ENCODE results near the gene DDX47.

Gene DDX47

GRCh38 chr12:12877153-12877768 lies 64.1 kb downstream of the DDX47 start:
- no peak for TF ChIP-seq CTCF (conservative IDR thresholded peaks at IDR 0.05)
- TF ChIP-seq ZFX (IDR thresholded peaks at IDR 0.05), result no peak

DNA sequence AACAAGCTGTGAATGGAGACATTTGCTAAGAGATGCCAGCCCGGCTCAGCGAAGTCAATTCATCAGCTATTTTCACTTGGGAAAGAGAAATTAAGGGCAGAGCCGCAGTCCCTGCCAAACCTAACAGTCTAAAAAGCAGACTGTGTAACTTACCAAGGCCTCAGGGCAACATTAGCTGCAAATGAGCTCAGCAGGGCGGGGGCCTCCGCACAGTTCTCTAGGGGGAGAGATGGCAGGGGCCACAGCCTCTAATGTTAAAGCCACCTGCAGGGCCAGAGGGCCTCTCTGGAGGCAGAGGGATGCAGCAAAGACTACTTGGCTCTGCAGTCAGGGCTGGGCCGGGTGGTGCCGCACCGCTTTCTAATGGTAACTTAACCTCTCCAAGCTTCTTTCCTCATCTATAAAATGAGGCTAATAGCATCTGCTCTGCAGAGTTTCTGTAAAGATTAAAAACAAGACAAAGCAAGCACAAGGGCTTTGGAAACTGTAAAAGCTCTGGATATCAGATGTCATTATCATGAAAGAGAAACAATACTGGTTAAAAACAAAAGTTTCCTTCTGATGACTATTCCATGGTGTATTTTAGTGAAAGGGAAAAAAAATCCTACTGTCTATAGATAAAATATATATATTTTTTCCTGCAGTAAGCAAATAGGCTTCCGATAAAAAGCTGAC lies 64.8 kb downstream of the DDX47 start:
- TF ChIP-seq ZFX (IDR thresholded peaks at IDR 0.05), result no peak
- TF ChIP-seq CTCF (conservative IDR thresholded peaks at IDR 0.05), result no peak
- H3K27ac ChIP-seq, result peak overlapping the region; percentile 37

More at GRCh38 chr12:12877153-12877768, 64.1 kb downstream of the DDX47 start:
- H3K27ac ChIP-seq, result peak overlapping the region; percentile 37
